Fibroblast of the aortic adventitia (primary cell): ENCODE results near the gene CHEK2. TPM values are rescaled to one million over a fixed set of nuclear protein-coding genes. Genes with fewer than 3 reads are reported as not detected.
"Not testable (repeated sequence)": the region's sequence is repeated elsewhere in the genome, so short reads cannot be mapped to it uniquely, and the experiment has no call there.

Experiments
- DNase-seq: peaks from one replicate; pipeline ENCODE4 v3.0.0-alpha.2; 2010; ENCODE audit warnings: low read depth
- H3K4me3 ChIP-seq: 2 replicates; pipeline ENCODE4 v1.5.1; 2011; ENCODE audit warnings: low read depth, mild to moderate bottlenecking, control low read depth, low read length, moderate library complexity
- CTCF ChIP-seq: IDR thresholded peaks from 2 replicates; pipeline ENCODE4 v1.5.1; 2011; ENCODE audit warnings: mild to moderate bottlenecking, low read length, control low read depth, inconsistent platforms; ENCODE audit not compliant: insufficient read depth
- total RNA-seq: library from RNA; depleted of rRNA; stranded (reverse); fragments of >200 nt; gene quantifications from 2 replicates; pipeline ENCODE4 v1.2.3, GENCODE V29; 2012; ENCODE audit warnings: low replicate concordance

The CHEK2 gene
- total RNA-seq, 1 donor, result 22.2 TPM

- no peak for DNase-seq
- H3K4me3 ChIP-seq, result no peak overlapping the region
- TF ChIP-seq CTCF, result no peak
These were observed 25.0 kb upstream of the CHEK2 start for GRCh38 chr22:28766628-28767027.

- not testable (repeated sequence) for DNase-seq, H3K4me3 ChIP-seq
These were observed 20.4 kb upstream of the CHEK2 start for GRCh38 chr22:28762000-28762399.

DNA sequence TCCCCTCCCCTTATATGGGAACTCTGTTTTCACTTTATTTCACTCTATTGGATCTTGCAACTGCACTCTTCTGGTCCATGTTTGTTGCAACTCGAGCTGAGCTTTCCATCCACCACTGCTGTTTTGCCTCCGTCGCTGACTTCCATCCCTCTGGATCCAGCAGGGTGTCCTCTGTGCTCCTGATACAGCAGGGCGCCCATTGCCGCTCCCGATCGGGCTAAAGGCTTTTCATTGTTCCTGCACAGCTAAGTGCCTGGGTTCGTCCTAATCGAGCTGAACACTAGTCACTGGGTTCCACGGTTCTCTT lies 19.8 kb upstream of the CHEK2 start:
- no peak for DNase-seq
- H3K4me3 ChIP-seq, result no peak overlapping the region
- no peak for TF ChIP-seq CTCF

- TF ChIP-seq CTCF, result no peak
- DNase-seq, result no peak
- no peak overlapping the region for H3K4me3 ChIP-seq
These were observed 18.4 kb upstream of the CHEK2 start for GRCh38 chr22:28759861-28760560.

DNA sequence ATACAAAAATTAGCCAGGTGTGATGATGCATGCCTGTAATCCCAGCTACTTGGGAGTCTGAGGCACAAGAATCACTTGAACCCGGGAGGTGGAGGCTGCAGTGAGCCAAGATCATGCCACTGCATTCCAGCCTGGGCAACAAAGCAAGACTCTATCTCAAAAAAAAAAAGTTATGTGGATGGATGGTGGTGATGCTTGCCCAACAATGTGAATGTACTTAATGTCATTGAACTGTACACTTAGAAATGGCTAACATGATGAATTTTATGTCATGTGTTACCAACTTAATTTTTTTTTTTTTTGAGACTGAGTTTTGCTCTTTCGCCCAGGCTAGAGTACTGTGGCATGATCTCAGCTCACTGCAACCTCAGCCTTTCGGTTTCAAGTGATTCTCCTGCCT lies 12.9 kb upstream of the CHEK2 start:
- DNase-seq, H3K4me3 ChIP-seq: not testable (repeated sequence)

DNA sequence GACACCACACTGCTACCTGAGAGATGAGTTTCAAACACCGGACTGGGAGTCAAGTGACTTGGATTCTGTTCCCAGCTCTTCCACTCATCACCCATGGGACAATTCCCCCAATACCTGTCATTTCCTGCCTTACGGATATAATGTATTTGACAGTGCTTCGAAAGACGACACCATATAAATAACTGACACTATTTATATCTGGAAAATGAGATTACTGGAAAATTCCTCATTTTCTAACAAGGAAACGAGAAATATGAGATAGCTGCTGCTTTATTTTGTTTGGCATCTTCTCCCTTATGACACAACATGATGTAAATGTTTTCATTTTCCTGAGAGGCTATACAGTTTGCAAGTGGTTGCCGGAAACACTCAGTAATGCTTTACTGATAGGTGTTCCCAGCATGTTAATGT lies 8.9 kb upstream of the CHEK2 start:
- DNase-seq, result peak; percentile 86
- H3K4me3 ChIP-seq, result no peak overlapping the region
- TF ChIP-seq CTCF, result no peak

GRCh38 chr22:28743852-28744251 lies 2.2 kb upstream of the CHEK2 start:
- TF ChIP-seq CTCF, result no peak
- DNase-seq, result no peak
- no peak overlapping the region for H3K4me3 ChIP-seq

DNA sequence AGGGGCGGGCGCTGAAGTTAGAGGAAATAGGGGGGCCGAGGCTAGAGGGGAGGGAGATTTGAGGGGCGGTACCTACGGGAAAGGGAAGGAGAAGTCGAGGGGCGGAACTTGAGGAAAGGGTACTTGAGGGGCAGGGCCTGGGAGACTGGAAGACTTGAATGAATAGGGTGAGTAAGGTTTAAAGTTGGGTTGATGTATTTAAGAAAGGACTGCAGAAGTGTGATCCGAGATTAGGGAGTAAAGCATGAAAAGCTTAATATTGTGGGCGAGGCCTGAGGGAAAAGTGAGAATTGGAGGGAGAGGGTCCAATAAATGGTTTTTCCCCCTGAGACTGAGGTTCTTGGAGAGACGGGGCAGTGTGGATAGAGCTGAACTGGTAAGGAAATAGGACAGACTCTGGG lies 942 bp upstream of the CHEK2 start:
- H3K4me3 ChIP-seq, result peak overlapping the region; percentile 91
- TF ChIP-seq CTCF, result no peak
- DNase-seq, result no peak
